OCI-LY3 (cell line): ENCODE data around the gene IKBKG.
"Not testable (repeated sequence)": the region's sequence is repeated elsewhere in the genome, so short reads cannot be mapped to it uniquely, and the experiment has no call there.

Source experiments
- H2AFZ ChIP-seq: fragments of 200-600, 300-600 bp; shearing (Covaris generic); 2 replicates; pipeline ENCODE4 v1.6.0; 2014; ENCODE audit warnings: antibody characterized with exemption, low read depth, low read length
- H3K27ac ChIP-seq: fragments of 200-600, 300-600 bp; sonication (generic); 2 replicates; pipeline ENCODE4 v1.5.1; 2014; ENCODE audit warnings: mild to moderate bottlenecking, low read length, moderate library complexity, mixed read lengths
- H3K27me3 ChIP-seq: fragments of 200-600, 300-600 bp; sonication (generic); 2 replicates; pipeline ENCODE4 v1.6.1; 2014; ENCODE audit warnings: low read depth, low read length, mixed read lengths
- H3K36me3 ChIP-seq: fragments of 200-600, 300-600 bp; sonication (generic); replicated peaks from 2 replicates; pipeline ENCODE3; 2014; ENCODE audit warnings: low read depth, low read length, mixed read lengths
- H3K4me1 ChIP-seq: fragments of 300-600, 200-600 bp; sonication (generic); 2 replicates; pipeline ENCODE4 v1.6.1; 2014; ENCODE audit warnings: low read length, mixed read lengths
- H3K4me2 ChIP-seq: fragments of 200-600, 300-600 bp; sonication (generic); 2 replicates; pipeline ENCODE4 v1.6.1; 2014; ENCODE audit warnings: low read length, mixed read lengths
- H3K4me3 ChIP-seq: fragments of 300-600, 200-600 bp; sonication (generic); 2 replicates; pipeline ENCODE4 v1.5.1; 2014; ENCODE audit warnings: antibody characterized with exemption, mild to moderate bottlenecking, low read length, moderate library complexity
- H3K79me2 ChIP-seq: fragments of 300-600, 200-600 bp; shearing (Covaris generic); 2 replicates; pipeline ENCODE4 v1.6.1; 2014; ENCODE audit warnings: mild to moderate bottlenecking, low read length, mixed read lengths
- H3K9ac ChIP-seq: fragments of 300-600, 200-600 bp; shearing (Covaris generic); 2 replicates; pipeline ENCODE4 v1.6.0; 2014; ENCODE audit warnings: mild to moderate bottlenecking, low read length, moderate library complexity
- H3K9me3 ChIP-seq: fragments of 200-600, 300-600 bp; shearing (Covaris generic); 2 replicates; pipeline ENCODE4 v1.6.1; 2014; ENCODE audit warnings: low read length, mixed read lengths; ENCODE audit not compliant: insufficient read depth
- H4K20me1 ChIP-seq: fragments of 200-600, 300-600 bp; sonication (generic); 2 replicates; pipeline ENCODE4 v1.6.1; 2016; ENCODE audit warnings: low read length, mixed read lengths; ENCODE audit not compliant: insufficient read depth
- CTCF ChIP-seq: fragments of 200-600, 300-600 bp; sonication (generic); IDR thresholded peaks from 2 replicates; pipeline ENCODE4 v1.5.1; 2014; ENCODE audit warnings: antibody characterized with exemption, low read length, low read depth
- EZH2phosphoT487 ChIP-seq: fragments of 200-600 bp; shearing (Covaris generic); IDR thresholded peaks from 2 replicates; pipeline ENCODE4 v1.6.1; 2018; ENCODE audit warnings: antibody characterized with exemption, mixed run types, low read depth

The IKBKG gene

GRCh38 chrX:154605566-154605965 lies 58.1 kb downstream of the IKBKG start:
- Histone ChIP-seq H3K27me3 (no peaks in the 10 kb centered on the region), H4K20me1 (no peaks in the 10 kb centered on the region), H3K79me2 (no peaks in the 10 kb centered on the region), H2AFZ (no peak overlapping the region), H3K27ac (no peak overlapping the region), H3K4me2 (no peak overlapping the region), H3K9me3 (no peaks in the 10 kb centered on the region), H3K9ac (no peak overlapping the region), H3K4me3 (no peak overlapping the region), H3K36me3 (no peaks in the 10 kb centered on the region), H3K4me1 (no peaks in the 10 kb centered on the region)
- TF ChIP-seq CTCF (no peak), EZH2phosphoT487 (no peak)

GRCh38 chrX:154607370-154607769 lies 60.0 kb downstream of the IKBKG start:
- Histone ChIP-seq H4K20me1 (no peaks in the 10 kb centered on the region), H3K27me3 (no peaks in the 10 kb centered on the region), H3K36me3 (no peaks in the 10 kb centered on the region), H3K4me3 (no peak overlapping the region), H3K9me3 (no peaks in the 10 kb centered on the region), H2AFZ (no peak overlapping the region), H3K79me2 (no peaks in the 10 kb centered on the region), H3K9ac (no peak overlapping the region), H3K4me2 (no peak overlapping the region), H3K27ac (no peak overlapping the region), H3K4me1 (no peaks in the 10 kb centered on the region)
- TF ChIP-seq CTCF: no peak
- no peak for TF ChIP-seq EZH2phosphoT487

GRCh38 chrX:154607976-154608375 lies 60.6 kb downstream of the IKBKG start:
- H3K4me1 ChIP-seq, H3K9ac ChIP-seq: not testable (repeated sequence)

GRCh38 chrX:154608823-154609222 lies 61.4 kb downstream of the IKBKG start:
- H3K9ac ChIP-seq, H3K9me3 ChIP-seq, H3K4me3 ChIP-seq, H3K4me2 ChIP-seq, H3K27ac ChIP-seq, H3K79me2 ChIP-seq, H4K20me1 ChIP-seq, H2AFZ ChIP-seq, H3K4me1 ChIP-seq, H3K27me3 ChIP-seq, H3K36me3 ChIP-seq: not testable (repeated sequence)

More at GRCh38 chrX:154607976-154608375, 60.6 kb downstream of the IKBKG start:
- not testable (repeated sequence) for H3K27me3 ChIP-seq, H4K20me1 ChIP-seq, H3K27ac ChIP-seq, H2AFZ ChIP-seq, H3K4me2 ChIP-seq, H3K4me3 ChIP-seq, H3K9me3 ChIP-seq, H3K79me2 ChIP-seq, H3K36me3 ChIP-seq

- H3K4me3 ChIP-seq, H3K9ac ChIP-seq, H3K9me3 ChIP-seq, H2AFZ ChIP-seq, H3K27me3 ChIP-seq, H3K79me2 ChIP-seq, H3K27ac ChIP-seq, H3K4me2 ChIP-seq, H4K20me1 ChIP-seq, H3K4me1 ChIP-seq, H3K36me3 ChIP-seq: not testable (repeated sequence)
Measured at GRCh38 chrX:154611146-154611545, 63.7 kb downstream of the IKBKG start.

GRCh38 chrX:154613586-154613985 lies 66.2 kb downstream of the IKBKG start:
- not testable (repeated sequence) for H3K27me3 ChIP-seq

More at GRCh38 chrX:154613586-154613985, 66.2 kb downstream of the IKBKG start:
- not testable (repeated sequence) for H3K27ac ChIP-seq, H4K20me1 ChIP-seq, H3K79me2 ChIP-seq, H3K9ac ChIP-seq, H3K4me3 ChIP-seq, H2AFZ ChIP-seq, H3K36me3 ChIP-seq, H3K4me1 ChIP-seq, H3K9me3 ChIP-seq, H3K4me2 ChIP-seq
